ENCODE measurements around the gene PDE8A. TPM values are rescaled to one million over a fixed set of nuclear protein-coding genes. Genes with fewer than 3 reads are reported as not detected.

The PDE8A gene
- total and polyA plus RNA-seq, 2 of the 13 experiments (the other 11 are each of a cell fraction or from before 2014, with no cell fraction given): 26.3 to 48.5 TPM

- TF ChIP-seq ZBTB2 (CRISPR knock-in tag; IDR thresholded peaks at IDR 0.05; ENCODE audit: low read depth) (no peak), ZFP91 (CRISPR knock-in tag; IDR thresholded peaks at IDR 0.05; ENCODE audit: borderline replicate concordance) (peak; percentile 61), KDM4B (CRISPR knock-in tag; IDR thresholded peaks at IDR 0.05) (peak; percentile 82; the same call in 1 of the 2 replicates), U2AF2 (IDR thresholded peaks at IDR 0.05; ENCODE audit: low read depth, low read length) (no peak), ZBTB21 (CRISPR knock-in tag; IDR thresholded peaks at IDR 0.05) (no peak), ARID2 (CRISPR knock-in tag; IDR thresholded peaks at IDR 0.05; ENCODE audit: borderline replicate concordance) (no peak), ZNF580 (CRISPR knock-in tag; IDR thresholded peaks at IDR 0.05; ENCODE audit: borderline replicate concordance, low read depth) (peak; percentile 81; the same call in 1 of the 2 replicates), PLRG1 (conservative IDR thresholded peaks at IDR 0.05) (no peak), ZNF556 (CRISPR knock-in tag; IDR thresholded peaks at IDR 0.05; ENCODE audit: borderline replicate concordance) (peak; percentile 80; the same call in 1 of the 2 replicates), NR0B2 (CRISPR knock-in tag; IDR thresholded peaks at IDR 0.05) (peak; percentile 45; the same call in 1 of the 2 replicates), ARHGAP35 (CRISPR knock-in tag; IDR thresholded peaks at IDR 0.05; ENCODE audit: borderline replicate concordance) (no peak; the same call in 1 of the 2 replicates), RFXANK (CRISPR knock-in tag; IDR thresholded peaks at IDR 0.05) (no peak), ATM (IDR thresholded peaks at IDR 0.05; ENCODE audit: borderline replicate concordance) (no peak), FOXA1 (IDR thresholded peaks at IDR 0.05) (no peak), FOXA1 (CRISPR knock-in tag; IDR thresholded peaks at IDR 0.05) (peak; percentile 51), ZSCAN25 (CRISPR knock-in tag; IDR thresholded peaks at IDR 0.05) (no peak), ZNF205 (CRISPR knock-in tag; IDR thresholded peaks at IDR 0.05) (peak; percentile 38; the same call in 1 of the 2 replicates), NR2F6 (IDR thresholded peaks at IDR 0.05) (0 out of 2 replicates have a peak, but pooled peaks have one; percentile 59), NR2F6 (CRISPR knock-in tag; IDR thresholded peaks at IDR 0.05) (peak; percentile 96), ZNF513 (CRISPR knock-in tag; conservative IDR thresholded peaks at IDR 0.05) (no peak), ZNF788 (CRISPR knock-in tag; IDR thresholded peaks at IDR 0.05; ENCODE audit: borderline replicate concordance) (peak; percentile 87), TERF1 (CRISPR knock-in tag; IDR thresholded peaks at IDR 0.05) (no peak), SIX1 (CRISPR knock-in tag; IDR thresholded peaks at IDR 0.05; ENCODE audit: borderline replicate concordance) (peak; percentile 39; the same call in 1 of the 2 replicates), ZFX (CRISPR knock-in tag; IDR thresholded peaks at IDR 0.05; ENCODE audit: low read depth) (peak; percentile 49)
These were observed 474 bp upstream of the PDE8A start (continued) for GRCh38 chr15:84981054-84981710.
